HG03378 (cell line): Measurements from ENCODE around the gene KIF16B.

Experiments
- ATAC-seq: cut with Tn5 transposase; IDR thresholded peaks from one replicate; pipeline ENCODE4 v1.9.1; 2021; ENCODE audit warnings: mild to moderate bottlenecking, moderate library complexity; ENCODE audit not compliant: unreplicated experiment

KIF16B gene

DNA sequence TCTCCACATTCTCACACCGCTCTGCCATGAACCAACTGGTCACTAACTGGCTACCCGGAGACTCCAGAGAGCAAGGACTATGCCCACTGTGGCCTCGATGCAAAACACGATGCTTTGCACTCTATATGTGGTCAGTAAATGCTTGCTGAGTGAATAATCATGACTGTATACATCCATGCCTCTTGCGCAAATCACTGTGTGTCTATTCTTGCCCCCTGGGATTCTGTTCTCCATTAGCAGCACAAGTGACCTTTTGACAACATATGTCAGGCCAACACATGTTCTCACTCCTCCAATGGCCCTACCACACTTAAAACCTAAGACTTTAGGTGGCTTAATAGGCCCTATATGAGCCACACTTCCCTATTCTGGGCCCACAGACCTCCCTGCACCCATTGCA lies 16.9 kb downstream of the KIF16B start:
- ATAC-seq = no peak

DNA sequence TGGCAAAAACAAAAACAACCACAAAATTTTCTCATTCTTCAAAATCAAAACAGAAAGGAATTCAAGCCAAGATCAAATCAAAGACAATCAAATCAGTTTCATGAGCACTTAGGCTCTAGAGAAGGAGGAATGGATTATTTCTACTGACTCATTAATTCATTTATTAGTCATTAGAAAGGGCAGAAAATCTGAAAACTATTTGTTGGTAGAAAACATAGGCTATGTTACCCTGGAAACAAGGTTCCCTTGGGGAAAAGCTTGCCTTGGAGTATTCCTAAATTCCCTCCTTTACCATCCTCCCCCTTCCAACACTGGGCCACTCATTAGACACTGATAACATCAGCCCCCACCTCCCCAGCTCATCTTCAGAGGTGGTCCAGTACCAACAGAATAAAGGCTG lies 17.5 kb downstream of the KIF16B start:
- ATAC-seq = no peak

DNA sequence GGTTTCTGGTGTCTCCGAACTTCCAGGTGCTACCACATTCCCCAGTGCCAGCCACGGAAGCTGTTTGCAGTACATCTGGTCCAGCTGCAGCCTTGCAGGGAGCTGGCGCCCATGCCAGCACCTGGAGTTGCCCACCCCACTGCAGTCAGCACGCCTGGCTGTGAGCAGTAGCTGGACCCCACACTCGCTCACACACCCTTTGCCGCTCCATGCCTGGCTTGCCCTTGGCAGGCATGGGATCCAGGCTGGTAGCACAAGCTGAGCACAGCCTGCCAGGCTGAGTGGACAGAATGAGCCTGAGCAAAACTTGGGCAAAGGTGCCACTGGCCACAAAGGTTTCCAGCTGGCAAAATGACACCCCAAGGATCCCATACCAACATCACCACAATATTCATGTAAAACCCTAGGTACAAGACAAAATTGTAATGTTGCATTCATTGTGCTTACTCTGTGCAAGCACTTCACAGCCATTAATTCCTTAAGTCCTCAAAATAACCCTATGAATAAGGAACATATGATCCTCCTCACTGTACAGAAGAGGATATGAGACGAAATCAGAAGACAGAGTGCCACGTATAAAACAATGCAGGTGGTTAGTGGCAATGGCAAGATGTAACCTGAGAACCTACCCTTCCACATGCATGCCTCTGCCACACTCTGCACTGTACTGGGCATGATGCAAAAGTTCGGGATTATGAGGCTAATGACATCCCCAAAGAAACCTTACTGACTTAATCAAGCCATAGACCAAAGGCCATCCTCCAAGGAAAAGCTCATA lies 18.3 kb downstream of the KIF16B start:
- no peak for ATAC-seq

DNA sequence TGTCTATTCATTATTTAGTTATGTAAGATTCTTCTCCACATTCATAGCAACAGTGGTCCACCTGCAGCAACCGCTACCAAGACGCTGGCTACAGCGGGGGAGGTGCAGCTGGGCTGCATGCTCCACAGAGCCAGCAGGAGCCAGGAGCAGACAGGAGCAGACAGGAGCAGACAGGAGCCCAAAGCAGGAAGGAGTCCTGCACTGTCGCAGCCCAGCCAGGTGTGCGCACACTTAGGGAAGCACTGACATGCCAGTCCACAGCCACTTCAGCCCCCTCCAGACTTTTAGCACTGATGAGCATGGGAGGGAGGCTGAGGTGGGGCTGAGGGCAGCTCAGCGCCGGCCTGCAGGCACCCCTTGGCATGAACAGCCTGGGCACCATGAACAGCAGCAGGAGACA lies 19.6 kb downstream of the KIF16B start:
- no peak for ATAC-seq

DNA sequence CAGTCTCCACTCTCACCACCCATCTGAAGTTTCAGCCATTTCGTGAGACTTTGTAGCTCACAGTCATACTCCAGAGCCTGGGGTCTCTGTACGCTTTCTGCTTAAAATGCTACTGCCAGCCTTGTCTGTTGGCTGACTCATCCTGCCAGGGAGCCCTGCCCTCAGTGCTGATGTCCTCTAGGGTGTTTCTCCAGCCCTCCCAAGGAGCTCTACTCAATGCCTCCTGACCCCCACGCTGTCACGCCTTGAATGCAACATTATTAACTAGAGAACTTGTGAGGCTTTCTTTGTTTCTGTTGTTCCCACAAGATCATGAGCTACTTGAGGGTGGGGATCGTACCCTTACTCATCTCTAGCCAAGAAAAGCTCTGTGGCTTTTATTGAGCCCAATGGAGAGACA lies 20.1 kb downstream of the KIF16B start:
- no peak for ATAC-seq

DNA sequence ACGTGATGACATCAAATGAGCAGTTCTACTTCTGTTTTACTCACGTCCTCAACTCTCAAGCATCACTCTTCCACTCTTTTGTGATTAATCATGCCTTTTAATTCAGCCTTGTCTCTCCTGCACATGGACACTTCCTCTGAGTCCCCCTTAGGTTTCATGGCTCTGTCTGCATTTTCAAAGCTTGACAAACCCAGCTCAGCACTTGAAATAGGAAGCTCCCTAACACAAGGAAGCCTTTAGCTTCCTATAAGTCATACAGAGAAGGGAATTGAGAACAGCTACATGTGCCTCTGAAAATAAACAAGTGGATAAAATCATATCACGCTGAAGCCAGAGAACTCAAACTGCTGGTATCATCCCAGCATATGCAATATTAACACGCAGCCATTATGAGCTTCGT lies 21.2 kb downstream of the KIF16B start:
- ATAC-seq = no peak

DNA sequence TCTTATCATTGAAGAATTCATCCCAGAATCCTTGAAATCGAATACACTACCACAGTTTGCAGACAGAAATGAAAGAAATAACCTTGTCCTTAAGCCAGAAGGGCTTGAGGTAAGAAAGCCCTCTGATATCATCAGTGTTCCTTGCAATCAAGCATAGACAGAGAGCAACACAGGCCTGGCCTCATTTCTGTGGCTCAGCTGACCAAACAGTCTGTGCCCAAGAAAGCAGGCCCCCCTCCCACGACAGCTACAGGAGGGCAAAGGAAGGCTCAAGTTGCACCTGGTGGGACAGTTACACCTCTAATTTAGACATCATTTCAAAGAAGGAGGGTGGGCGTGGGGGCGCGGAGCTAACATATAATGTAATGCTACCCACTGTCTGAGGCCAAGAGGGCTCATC lies 21.6 kb downstream of the KIF16B start:
- no peak for ATAC-seq

DNA sequence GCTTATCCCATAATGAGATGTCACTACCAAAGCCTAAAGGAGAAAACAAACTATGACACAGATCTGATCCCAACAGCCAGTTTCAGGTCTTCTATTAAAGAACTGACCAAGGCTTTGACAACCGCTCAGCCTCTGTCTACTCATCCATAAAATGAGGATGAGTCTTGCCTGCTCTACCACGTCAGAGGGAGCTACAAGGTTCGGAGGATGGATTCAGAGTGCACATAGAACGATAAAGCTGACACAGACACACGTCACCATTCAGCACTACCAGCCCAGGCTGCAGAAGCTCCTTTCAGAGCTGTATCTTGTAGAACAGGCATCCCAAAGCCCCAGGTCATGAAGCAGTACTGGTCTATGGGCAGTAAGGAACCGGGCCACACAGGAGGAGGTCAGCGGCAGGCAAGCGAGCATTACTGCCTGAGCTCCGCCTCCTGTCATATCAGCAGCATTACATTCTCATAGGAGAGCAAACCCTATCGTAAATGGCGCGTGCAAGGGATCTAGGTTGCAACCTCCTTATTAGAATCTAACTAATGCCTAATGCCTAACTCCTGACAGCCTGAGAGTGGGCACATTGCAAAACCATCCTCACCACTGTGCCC lies 25.1 kb downstream of the KIF16B start:
- ATAC-seq = no peak

DNA sequence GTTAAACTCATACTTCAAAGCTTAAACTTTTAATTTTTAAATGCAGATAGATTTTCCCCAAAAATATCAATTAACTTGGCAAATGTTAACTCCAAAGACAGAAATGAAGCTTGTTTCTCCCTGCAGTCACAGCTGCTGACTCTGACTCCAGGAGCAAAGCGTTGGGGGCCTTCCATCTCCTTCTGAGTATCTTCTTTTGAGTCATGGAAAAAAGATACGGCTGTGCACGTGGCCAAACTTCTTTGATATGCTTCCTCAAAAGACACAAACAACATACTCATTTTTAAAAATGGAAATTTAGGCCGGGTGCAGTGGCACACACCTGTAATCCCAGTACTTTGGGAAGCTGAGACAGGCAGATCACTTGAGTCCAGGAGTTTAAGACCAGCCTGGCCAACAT lies 28.3 kb downstream of the KIF16B start:
- ATAC-seq = no peak

DNA sequence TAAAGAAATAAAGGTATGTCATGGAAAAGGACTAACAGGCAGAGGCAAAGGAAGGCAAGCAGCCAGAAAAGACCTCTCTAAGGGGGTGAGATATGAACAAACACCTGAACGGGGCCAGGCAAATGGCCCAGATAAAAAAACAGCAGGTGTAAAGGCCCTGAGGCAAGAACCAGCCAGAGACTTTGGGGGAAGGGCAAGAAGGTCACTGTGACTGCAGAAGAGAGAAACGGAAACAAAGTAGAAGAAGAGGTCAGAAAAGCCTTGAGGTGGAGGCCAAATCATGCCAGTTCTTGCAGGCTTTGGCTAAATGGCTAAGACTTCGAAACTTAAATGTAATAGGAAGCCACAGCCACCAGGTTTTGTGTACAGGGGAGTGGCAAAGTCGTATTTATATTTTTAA lies 30.8 kb downstream of the KIF16B start:
- ATAC-seq = no peak

DNA sequence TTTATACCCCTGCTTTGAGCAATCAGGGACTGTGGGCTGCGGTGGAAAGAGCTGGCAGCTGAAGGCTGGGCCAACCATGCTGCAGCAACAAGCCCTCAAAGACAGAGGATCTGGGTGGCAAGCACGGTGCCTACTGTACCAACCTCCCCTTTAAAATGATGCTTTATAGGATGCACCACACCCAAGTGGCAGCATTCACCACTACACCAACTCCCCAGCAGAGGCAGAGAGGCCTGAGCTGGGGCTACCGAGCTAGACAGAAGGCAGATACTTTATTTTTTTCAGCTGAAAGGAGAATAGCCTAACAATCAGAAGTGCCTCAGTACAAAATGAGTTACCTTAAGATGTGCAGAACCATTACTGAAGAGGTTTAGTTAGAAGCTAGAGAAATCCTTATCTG lies 31.4 kb downstream of the KIF16B start:
- ATAC-seq = no peak

DNA sequence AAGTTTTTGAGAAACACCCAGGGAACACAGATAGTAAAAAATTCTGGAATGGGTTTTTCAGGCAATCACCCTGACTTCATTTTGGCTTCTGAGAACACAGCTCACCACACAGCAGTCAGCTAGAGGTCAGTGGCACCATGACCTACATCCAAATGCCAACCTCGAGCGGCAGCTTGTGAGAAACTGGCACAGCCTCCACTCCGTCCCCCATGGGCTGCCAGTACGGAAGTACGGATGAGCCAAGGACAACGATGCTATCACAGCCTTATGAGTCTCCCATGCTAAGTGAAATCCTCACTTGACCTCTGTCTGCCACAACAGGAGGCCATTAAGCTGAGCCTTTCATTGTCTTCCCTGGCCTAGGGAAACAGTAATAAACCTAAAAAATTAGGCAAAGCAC lies 32.0 kb downstream of the KIF16B start:
- no peak for ATAC-seq

DNA sequence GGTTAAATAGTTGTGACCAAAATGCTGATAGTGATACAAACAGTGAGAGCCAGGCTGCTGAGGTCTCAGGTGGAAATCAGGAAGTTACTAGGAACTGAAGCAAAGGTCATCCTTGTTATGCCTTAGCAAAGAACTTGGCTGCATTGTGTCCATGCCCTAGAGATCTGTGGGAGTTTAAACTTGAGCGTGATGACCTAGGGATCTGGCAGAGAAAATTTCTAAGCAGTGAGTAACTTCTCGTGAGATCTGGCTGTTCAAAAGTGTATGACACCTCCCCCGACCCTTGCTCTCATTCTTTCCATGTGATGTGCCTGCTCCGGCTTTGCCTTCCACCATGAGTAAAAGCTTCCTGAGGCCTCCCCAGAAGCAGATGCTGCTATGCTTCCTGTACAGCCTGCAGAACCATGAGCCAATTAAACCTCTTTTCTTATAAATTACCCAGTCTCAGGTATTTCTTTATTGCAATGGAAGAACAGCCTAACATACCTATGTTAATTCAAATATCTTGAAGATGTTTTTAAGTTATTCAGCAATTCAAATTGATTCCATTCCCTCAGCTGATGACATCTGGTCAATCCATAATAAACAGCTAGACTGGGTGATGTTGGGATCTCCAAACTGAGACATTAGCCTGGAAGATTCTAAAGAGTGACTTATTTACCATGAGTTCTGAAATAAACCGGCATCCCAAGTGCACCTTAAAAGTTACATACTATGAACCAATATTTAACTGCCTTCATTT lies 33.8 kb downstream of the KIF16B start:
- ATAC-seq = no peak

DNA sequence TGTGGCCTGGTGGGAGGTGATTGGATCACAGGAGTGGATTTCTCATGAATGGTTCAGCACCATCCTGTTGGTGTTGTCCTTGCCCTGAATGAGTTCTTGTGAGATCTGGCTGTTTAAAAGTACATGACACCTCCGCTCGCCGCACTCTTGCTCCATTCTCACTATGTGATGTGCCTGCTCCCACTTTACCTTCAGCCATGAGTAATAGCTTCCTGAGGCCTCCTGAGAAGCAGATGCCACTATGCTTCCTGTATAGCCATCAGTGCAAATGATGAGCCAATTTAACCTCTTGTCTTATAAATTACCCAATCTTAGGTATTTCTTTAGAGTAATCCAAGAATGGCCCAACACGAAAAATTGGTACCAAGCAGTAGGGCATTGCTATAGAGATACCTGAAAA lies 34.5 kb downstream of the KIF16B start:
- no peak for ATAC-seq

DNA sequence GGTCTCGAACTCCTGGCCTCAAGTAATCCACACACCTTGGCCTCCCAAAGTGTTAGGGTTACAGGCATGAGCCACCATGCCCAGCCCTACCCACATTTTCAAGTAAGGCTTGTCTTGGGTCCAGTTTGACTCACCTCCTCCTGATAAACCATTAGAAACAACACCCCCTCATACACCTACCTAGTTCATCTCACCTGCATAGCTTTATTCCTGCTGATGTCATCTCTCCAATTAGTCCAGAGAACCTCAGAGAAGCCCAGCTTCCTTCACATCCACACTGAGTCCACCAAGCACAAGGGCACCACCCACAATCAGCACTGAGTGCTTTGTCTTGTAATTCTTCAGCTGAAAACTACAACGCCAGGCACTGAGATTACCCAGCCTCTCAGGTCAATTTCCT lies 35.3 kb downstream of the KIF16B start:
- no peak for ATAC-seq

DNA sequence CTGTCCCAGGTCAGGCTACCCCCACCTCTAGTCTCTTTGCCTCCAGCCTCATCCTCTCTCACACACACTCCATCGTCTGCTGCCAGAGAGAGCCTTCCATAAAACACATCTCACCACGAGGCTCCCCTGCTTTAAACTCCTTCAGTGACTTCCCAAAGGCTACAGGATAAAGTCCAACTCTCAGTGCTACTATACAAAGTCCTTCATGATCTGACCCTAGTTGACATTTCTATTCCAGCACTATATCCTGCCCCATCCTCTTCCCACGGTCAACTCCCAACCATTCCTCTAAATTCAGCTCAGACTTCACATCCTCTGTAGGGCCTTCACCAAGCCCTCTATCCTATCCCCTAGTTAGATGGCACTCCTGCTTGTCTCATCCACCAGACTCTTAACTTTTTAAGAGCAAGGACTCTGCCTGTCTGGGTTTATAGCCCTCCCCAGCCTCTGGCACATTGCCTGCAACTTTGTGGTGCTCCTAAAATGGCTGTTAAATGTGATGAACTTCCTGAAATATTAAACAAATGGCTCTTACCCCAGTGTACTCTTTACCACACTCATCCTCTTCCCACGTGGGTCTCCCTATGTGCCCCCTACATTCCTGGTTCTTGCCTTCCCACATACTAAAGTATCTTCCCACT lies 36.1 kb downstream of the KIF16B start:
- no peak for ATAC-seq

DNA sequence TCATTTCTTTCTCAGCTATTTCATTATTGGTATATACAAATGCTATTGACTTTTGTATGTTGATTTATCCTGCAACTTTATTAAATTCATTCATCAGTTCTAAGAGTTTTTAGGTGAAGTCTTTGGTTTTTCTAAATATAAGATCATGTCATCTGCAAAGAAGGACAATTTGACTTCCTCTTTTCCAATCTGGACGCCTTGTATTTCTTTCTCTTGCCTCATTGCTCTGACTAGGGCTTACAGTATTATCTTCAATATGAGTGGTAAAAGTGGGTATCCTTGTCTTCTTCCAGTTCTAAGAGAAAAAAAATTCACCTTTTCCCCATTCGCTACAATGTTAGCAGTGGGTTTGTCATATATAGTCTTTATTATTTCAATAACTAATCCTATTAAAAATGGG lies 38.0 kb downstream of the KIF16B start:
- no peak for ATAC-seq

DNA sequence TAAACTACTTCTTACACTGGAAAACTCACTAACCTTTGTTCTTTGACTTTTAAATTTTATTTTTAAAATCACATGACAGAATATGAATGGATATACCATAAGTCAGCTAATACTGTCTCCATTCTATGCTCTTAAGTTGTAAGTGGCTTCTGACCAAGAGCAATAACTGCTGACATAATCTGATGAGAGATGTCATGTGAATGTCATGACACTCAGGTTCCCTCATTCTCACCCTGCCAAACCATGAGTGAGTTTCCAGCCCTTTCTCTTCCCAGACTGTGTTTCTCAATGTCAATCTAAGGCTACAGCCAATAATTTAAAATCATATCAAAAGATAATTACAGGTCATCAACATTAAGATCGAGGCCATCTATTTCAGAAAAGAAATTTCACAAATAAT lies 39.7 kb downstream of the KIF16B start:
- no peak for ATAC-seq

DNA sequence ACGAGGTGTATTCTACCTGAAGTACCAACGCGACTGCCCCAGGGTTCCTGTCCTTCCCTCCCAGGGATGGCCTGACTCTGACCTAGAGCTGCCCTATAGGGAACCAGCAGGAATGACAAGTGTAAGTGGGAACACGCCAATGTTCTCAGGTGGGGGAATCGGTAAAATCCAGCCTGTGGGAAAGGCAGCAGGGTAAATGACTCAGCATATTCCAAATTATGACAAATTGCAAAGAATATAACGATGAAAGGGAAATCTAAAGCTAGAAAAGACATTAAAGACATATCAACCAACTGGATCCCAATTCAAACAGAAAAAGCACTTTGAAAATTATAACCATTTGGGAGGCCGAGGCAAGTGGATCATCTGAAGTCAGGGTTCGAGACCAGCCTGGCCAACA lies 41.8 kb downstream of the KIF16B start:
- ATAC-seq = no peak

DNA sequence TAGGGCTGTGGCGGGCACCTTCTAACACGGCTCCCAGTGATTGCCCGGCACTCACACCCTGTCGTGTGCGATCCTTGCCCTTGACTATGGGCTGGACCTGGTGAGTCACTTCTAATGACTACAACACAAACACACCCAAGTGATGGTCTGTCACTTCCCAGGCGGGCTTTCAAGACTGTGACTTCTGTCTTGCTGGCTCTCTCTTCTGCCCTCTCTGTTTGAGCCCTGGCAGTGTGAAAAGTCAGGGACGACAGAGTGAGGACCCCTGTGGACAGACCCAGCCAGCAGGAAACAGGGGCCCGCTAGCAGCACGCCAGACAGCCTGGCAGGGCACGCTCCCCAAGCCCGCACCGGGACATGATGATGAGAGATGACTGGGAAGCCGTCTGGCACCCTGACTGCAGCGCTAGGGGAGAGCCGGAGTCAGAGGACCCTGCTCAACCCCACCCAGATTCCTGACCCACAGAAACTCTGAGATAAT lies 43.0 kb downstream of the KIF16B start:
- ATAC-seq = no peak

DNA sequence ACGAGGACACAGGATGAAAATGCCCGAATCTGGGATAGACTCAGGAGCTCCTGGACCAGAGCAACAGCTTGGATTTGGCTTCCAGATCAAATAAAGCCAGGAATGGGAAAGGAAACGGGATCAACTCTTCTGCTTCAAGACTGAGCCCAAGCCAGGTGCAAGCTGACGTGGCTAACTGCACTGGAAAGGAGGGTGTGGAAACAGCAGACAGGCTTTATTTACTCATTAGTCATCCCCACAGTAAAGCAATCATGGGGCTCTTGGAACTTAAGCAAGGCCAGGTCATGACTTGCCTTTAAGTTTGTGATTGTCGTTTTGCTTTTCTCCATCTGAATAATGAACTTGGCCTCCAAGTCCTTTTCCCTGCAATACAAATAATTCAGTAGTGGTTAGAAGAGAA lies 45.2 kb downstream of the KIF16B start:
- no peak for ATAC-seq

DNA sequence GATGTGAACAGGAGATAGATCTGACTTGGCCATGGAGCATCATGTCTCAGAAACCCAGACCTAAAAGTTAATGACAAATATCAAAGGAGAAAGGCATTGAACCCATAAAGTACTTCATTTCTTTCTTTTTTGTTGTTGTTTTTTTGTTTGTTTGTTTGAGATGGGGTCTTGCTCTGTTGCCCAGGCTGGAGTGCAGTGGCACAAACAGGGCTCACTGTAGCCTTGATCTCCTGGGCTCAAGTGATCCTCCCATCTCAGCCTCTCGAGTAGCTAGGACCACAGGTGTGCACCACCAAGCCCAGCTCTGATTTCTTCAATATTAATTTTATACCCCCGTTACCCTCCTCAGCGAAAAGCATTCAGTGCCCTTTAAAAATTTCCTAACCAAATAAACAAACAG lies 45.8 kb downstream of the KIF16B start:
- no peak for ATAC-seq
